GM23338 (cell line): ENCODE data around the gene TMEM252. TPM values are rescaled to one million over a fixed set of nuclear protein-coding genes. Genes with fewer than 3 reads are reported as not detected.

Experiments
- ATAC-seq: fragments of 200-7000 bp; cut with Tn5 transposase; 3 replicates; pipeline ENCODE4 v1.9.1; 2020
- DNase-seq: peaks from one replicate; pipeline ENCODE4 v3.0.0-alpha.2; 2015; ENCODE audit warnings: low spot score
- H2AFZ ChIP-seq: fragments of 200-600 bp; sonication (generic); 2 replicates; pipeline ENCODE4 v1.8.0; 2016; ENCODE audit warnings: antibody characterized with exemption, mild to moderate bottlenecking, moderate library complexity
- H3F3A ChIP-seq: fragments of 200-600 bp; sonication (generic); replicated peaks from 2 replicates; pipeline ENCODE4 v1.8.0; 2017; ENCODE audit warnings: antibody characterized with exemption, mixed run types, low read depth
- H3K27ac ChIP-seq: fragments of 200-600 bp; sonication (generic); 2 replicates; pipeline ENCODE4 v1.6.1; 2016; ENCODE audit warnings: low read depth
- H3K27me3 ChIP-seq: fragments of 200-600 bp; sonication (generic); 2 replicates; pipeline ENCODE4 v1.8.0; 2016; ENCODE audit warnings: mild to moderate bottlenecking, mixed run types, moderate library complexity; ENCODE audit not compliant: insufficient read depth
- H3K36me3 ChIP-seq: fragments of 200-600 bp; sonication (generic); 2 replicates; pipeline ENCODE4 v1.8.0; 2016; ENCODE audit warnings: mild to moderate bottlenecking; ENCODE audit not compliant: insufficient read depth
- H3K4me1 ChIP-seq: fragments of 200-600 bp; sonication (generic); 2 replicates; pipeline ENCODE4 v1.8.0; 2016; ENCODE audit warnings: mild to moderate bottlenecking, moderate library complexity; ENCODE audit not compliant: insufficient read depth
- H3K4me2 ChIP-seq: fragments of 200-600 bp; sonication (generic); 2 replicates; pipeline ENCODE4 v1.7.1; 2017; ENCODE audit warnings: mixed run types
- H3K4me3 ChIP-seq: fragments of 200-600 bp; sonication (generic); 2 replicates; pipeline ENCODE4 v1.6.1; 2016; ENCODE audit warnings: mixed run types
- H3K79me2 ChIP-seq: fragments of 200-600 bp; sonication (generic); replicated peaks from 2 replicates; pipeline ENCODE4 v1.8.0; 2017; ENCODE audit warnings: mild to moderate bottlenecking; ENCODE audit not compliant: insufficient read depth
- H3K9me2 ChIP-seq: fragments of 200-600 bp; sonication (generic); 2 replicates; pipeline ENCODE4 v1.8.0; 2017; ENCODE audit not compliant: insufficient read depth
- H4K20me1 ChIP-seq: fragments of 200-600 bp; sonication (generic); replicated peaks from 2 replicates; pipeline ENCODE4 v1.8.0; 2017; ENCODE audit warnings: mild to moderate bottlenecking; ENCODE audit not compliant: insufficient read depth
- H3K27ac Mint-ChIP-seq: 2 replicates; pipeline ENCODE4 v1.8.0; 2020; ENCODE audit warnings: inconsistent platforms, mild to moderate bottlenecking, moderate library complexity, mixed read lengths
- H3K27me3 Mint-ChIP-seq: 3 replicates; pipeline ENCODE4 v1.8.0; 2022; ENCODE audit warnings: low read depth, mild to moderate bottlenecking, moderate library complexity, mixed read lengths, inconsistent platforms; ENCODE audit not compliant: insufficient read depth, poor library complexity
- H3K36me3 Mint-ChIP-seq: 3 replicates; pipeline ENCODE4 v1.8.0; 2021; ENCODE audit warnings: low read depth, mild to moderate bottlenecking, inconsistent platforms, moderate library complexity, mixed read lengths
- H3K4me1 Mint-ChIP-seq: 3 replicates; pipeline ENCODE4 v1.8.0; 2020; ENCODE audit warnings: mild to moderate bottlenecking, inconsistent platforms, mixed read lengths
- H3K4me3 Mint-ChIP-seq: 3 replicates; pipeline ENCODE4 v1.8.0; 2021; ENCODE audit warnings: moderate library complexity, mild to moderate bottlenecking, inconsistent platforms, mixed read lengths
- H3K9me3 Mint-ChIP-seq: 3 replicates; pipeline ENCODE4 v1.8.0; 2020; ENCODE audit warnings: moderate library complexity, mild to moderate bottlenecking, inconsistent platforms, mixed read lengths
- CREB1 ChIP-seq: fragments of 250-450 bp; sonication (Bioruptor Pico); IDR thresholded peaks from 2 replicates; pipeline ENCODE4 v1.5.0; 2020; ENCODE audit warnings: low read depth, mild to moderate bottlenecking, moderate library complexity
- CTCF ChIP-seq, 2 experiments: fragments of 200-600 bp in 1 of 2; sonication (generic) in 1 of 2; conservative IDR thresholded peaks; 2 replicates each; pipeline versions ENCODE4 v1.5.1 to v1.6.1; 2016 to 2017; ENCODE audit warnings: antibody characterized with exemption in 2 of 2, low read depth in 2 of 2, mild to moderate bottlenecking in 2 of 2, moderate library complexity in 1 of 2
- ETS1 ChIP-seq: IDR thresholded peaks from 2 replicates; pipeline ENCODE4 v1.6.1; 2016; ENCODE audit warnings: antibody characterized with exemption
- EZH2phosphoT487 ChIP-seq: fragments of 200-600 bp; sonication (generic); IDR thresholded peaks from one replicate; pipeline ENCODE4 v1.8.1; 2018; ENCODE audit warnings: antibody characterized with exemption; ENCODE audit not compliant: unreplicated experiment
- JUNB ChIP-seq: IDR thresholded peaks from one replicate; pipeline ENCODE4 v1.6.1; 2016; ENCODE audit warnings: antibody characterized with exemption; ENCODE audit not compliant: unreplicated experiment
- NANOG ChIP-seq: IDR thresholded peaks from 2 replicates; pipeline ENCODE4 v1.6.1; 2016; ENCODE audit warnings: antibody characterized with exemption, borderline replicate concordance
- REST ChIP-seq: IDR thresholded peaks from one replicate; pipeline ENCODE4 v1.6.1; 2018; ENCODE audit warnings: antibody characterized with exemption; ENCODE audit not compliant: unreplicated experiment
- STAT1 ChIP-seq: IDR thresholded peaks from one replicate; pipeline ENCODE4 v1.6.1; 2016; ENCODE audit warnings: antibody characterized with exemption; ENCODE audit not compliant: unreplicated experiment
- ZNF331 ChIP-seq: fragments of 250-450 bp; sonication (Bioruptor Pico); IDR thresholded peaks from 2 replicates; pipeline ENCODE4 v1.5.0; 2020; ENCODE audit warnings: low read depth, mild to moderate bottlenecking, moderate library complexity
- ZNF462 ChIP-seq: fragments of 250-450 bp; sonication (Bioruptor Pico); IDR thresholded peaks from 2 replicates; pipeline ENCODE4 v1.5.0; 2020; ENCODE audit warnings: mild to moderate bottlenecking, moderate library complexity
- polyA plus RNA-seq: library from polyadenylated mRNA; unstranded; fragments of >200 nt; fragmentation: Nextera tagmentation; extraction: Ambion mirVana; gene quantifications from 2 replicates; pipeline ENCODE4 v1.2.1, GENCODE V29; 2016
- total RNA-seq: library from RNA; depleted of rRNA; stranded (reverse); fragments of >200 nt; shearing (Covaris generic); gene quantifications from 2 replicates; pipeline ENCODE4 v1.2.3, GENCODE V29; 2014

The TMEM252 gene
- total and polyA plus RNA-seq, 2 experiments from 2014 or later = not detected

- TF ChIP-seq CTCF (conservative IDR thresholded peaks at IDR 0.05; ENCODE audit: low read depth in 2 of 2) = no peak
- no peak for TF ChIP-seq REST
- TF ChIP-seq CREB1 (CRISPR knock-in tag) = no peak
Observed at GRCh38 chr9:68489646-68490045, 51.0 kb downstream of the TMEM252 start (continued).

GRCh38 chr9:68488126-68488525, 52.6 kb downstream of the TMEM252 start:
- DNase-seq (no peak), ATAC-seq (no peak)
- Mint-ChIP-seq H3K9me3 (peaks cover 6% of the 10 kb centered on the region; the same call in 1 of the 3 replicates), H3K27ac (no peak overlapping the region), H3K27me3 (peaks cover 5% of the 10 kb centered on the region), H3K4me3 (no peak overlapping the region), H3K4me1 (no peaks in the 10 kb centered on the region), H3K36me3 (no peaks in the 10 kb centered on the region)
- no peaks in the 10 kb centered on the region for H4K20me1 ChIP-seq
- no peak overlapping the region for H3K4me3 ChIP-seq
- no peaks in the 10 kb centered on the region for H3F3A ChIP-seq
- no peaks in the 10 kb centered on the region for H3K36me3 ChIP-seq
- no peak overlapping the region for H2AFZ ChIP-seq
- H3K79me2 ChIP-seq = no peaks in the 10 kb centered on the region
- peaks cover 42% of the 10 kb centered on the region; the same call in 1 of the 2 replicates for H3K27me3 ChIP-seq
- no peaks in the 10 kb centered on the region for H3K4me1 ChIP-seq
- no peaks in the 10 kb centered on the region for H3K9me2 ChIP-seq
- no peak overlapping the region for H3K4me2 ChIP-seq
- H3K27ac ChIP-seq = no peak overlapping the region
- TF ChIP-seq ZNF462 (CRISPR knock-in tag) (no peak), ETS1 (no peak), CREB1 (CRISPR knock-in tag) (no peak), JUNB (no peak), STAT1 (no peak), ZNF331 (CRISPR knock-in tag) (no peak), CTCF (conservative IDR thresholded peaks at IDR 0.05; ENCODE audit: low read depth in 2 of 2) (no peak), EZH2phosphoT487 (no peak), NANOG (no peak)
